ENCODE results near the gene NFAM1.

The NFAM1 gene, protein sequence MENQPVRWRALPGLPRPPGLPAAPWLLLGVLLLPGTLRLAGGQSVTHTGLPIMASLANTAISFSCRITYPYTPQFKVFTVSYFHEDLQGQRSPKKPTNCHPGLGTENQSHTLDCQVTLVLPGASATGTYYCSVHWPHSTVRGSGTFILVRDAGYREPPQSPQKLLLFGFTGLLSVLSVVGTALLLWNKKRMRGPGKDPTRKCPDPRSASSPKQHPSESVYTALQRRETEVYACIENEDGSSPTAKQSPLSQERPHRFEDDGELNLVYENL

DNA sequence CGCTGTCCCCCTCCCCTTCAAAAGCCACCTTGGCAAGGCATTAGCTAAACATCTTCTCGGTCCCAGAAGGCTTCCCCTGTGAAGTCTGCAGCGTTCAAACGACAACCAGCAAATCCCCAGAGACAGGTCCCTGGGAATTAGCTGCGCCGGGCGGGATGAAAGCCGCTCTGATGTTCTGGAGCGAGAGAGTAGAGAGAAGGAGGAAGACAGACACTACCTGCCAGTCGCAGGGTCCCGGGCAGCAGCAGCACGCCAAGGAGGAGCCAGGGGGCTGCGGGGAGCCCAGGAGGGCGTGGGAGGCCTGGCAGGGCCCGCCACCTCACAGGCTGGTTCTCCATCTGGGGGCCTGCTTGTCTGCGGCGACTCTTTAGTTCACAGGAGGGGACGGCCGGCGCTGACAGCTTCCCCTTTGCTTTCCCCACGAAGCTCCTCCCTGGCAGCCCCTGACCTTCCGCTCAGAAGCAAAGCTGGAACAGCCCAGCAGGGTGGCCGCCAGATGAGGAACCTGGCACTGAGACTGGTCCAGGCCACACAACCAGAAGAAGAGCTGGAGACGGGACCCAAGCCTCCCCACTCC is at the start of gene NFAM1:
Gene NFAM1 (minus strand): TSS at position 384 of the 577 bp plus-strand sequence. CDS start 46 bp downstream, at position 338.
- DNase-seq, result no peak

DNA sequence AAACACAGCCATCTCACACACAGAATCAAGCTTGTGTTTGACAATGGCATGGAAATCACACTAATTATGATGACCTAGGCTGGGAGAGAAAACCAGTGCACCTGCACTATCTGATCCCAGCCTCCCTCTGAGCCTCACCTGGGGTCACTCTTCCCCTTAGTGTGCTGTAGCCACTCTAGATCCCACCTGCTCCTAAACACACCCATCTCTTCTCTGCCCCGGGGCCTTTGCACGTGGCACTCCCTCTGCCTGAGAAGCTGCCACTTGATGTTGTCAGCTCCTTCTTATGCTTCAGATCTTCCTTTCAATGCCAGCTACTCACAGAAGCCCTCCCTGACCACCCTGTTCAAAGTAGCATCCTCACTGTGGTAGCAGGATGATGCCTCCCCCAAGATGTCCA is 42.9 kb upstream of the NFAM1 start:
- no peak for DNase-seq

DNA sequence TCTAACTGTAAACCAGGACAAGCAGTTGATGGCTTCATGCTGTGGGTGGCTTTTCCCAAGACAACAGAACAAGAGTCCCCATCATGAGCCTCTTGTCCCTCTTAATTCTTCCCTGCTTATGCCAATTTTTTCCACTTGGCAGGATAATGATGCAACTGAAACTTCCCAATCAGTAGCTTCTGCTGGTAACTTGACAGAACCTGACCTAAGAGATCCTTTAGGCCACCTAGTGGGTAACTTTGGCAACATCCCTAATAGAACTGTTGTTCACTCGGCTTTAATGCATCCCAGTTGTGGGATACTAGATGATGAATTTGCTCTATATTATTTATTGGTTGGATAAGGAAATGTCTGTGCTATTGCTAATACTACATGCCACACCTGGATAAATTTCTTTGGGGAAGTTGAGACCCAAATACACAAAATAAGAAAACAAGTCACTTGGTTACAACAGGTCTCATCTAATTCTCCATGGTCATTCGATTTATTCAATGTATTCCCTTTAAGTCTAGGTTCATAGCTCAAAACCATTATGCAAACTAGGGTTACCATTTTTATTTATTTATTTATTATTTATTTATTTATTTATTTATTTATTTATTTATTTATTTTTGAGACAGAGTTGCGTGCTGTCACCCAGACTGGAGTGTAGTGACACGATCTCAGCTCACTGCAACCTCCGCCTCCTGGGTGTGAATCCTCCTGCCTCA is 41.4 kb upstream of the NFAM1 start:
- DNase-seq, result peak; percentile 65

DNA sequence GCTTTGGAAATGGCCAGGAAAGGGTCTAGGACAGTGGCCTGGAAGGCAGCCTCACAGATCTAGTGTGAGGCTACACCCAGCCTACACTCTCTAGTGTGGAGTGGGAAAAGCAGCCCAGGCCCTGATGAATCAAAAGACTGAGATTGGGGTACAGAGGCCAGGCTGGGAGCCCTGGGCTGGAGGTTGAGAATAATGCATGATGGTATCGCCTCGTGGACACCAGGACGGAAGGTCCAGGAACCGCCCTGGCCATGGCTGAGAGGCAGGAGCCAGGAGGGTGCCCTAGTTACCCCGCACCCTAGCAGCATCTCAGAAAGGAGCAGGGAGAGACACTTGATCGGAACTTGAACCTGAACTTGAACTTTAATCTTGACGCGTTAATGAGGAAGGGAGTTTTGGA is 40.5 kb upstream of the NFAM1 start:
- no peak for DNase-seq

DNA sequence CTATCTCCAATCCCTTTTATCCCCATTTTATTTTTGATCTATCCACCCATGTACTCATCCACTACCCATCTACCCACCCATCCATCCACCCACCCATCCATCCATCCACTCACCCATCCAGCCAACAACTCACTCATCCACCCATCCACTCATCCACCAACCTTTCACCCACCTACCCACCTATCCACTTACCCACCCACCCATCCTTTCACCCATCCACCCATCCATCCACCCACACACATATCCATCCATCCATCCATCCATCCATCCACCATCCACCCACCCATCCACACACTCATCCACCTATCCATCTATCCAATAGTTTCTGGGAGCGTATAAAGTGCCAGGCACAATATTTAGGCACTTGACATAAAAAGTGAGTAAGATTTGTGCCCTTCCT is 39.2 kb upstream of the NFAM1 start:
- DNase-seq, result no peak

DNA sequence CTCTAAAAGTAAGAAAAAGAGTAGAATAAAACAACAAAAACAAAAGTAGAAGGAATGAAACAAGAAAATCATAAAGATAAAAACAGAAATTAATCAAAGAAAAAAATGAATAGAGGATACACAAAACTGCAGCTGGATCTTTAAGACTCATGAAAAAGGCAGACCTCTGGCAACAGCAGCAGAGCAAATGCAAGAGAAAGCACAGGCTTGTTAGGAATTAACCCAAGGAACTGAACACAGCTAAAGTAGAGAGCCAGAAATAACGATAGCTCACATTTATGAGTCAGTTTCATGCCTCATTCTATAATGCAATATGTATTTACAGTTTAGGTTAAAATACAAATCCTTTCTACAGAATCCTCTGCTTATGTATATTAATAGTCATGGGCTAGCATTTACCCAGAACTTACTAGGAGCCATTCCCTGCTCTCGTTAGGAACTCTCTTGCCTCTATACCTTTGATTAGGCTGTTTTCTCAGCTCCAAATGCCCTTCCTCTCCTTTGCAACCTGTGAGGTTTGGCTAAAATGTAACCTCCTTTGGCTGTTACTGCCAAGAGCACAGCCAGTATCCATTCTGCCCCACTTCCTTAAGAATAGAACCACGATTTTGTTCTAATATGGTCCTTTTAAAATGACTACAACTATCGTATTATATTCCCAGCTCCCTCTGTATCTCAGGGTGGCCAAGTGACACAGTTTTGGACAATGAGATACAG is 38.3 kb upstream of the NFAM1 start:
- no peak for DNase-seq

DNA sequence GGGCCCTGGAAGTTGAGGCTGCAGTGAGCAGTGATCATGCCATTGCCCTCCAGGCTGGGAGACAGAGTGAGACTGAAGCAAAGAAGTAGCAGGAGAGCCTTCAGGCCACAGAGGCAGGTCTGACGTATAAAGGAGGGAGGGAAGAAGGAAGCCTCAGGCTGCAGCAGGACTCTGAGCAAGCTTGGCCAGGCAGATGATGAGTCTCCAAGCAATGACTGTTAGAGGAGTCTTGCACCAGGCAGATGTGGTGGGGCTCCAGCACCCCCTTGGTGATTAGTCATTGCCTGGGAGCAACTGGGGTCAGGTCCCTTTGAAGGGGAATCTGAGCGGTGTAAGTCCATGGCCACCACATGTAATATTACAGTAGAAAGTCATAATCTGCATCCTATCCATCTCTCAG is 36.6 kb upstream of the NFAM1 start:
- no peak for DNase-seq

DNA sequence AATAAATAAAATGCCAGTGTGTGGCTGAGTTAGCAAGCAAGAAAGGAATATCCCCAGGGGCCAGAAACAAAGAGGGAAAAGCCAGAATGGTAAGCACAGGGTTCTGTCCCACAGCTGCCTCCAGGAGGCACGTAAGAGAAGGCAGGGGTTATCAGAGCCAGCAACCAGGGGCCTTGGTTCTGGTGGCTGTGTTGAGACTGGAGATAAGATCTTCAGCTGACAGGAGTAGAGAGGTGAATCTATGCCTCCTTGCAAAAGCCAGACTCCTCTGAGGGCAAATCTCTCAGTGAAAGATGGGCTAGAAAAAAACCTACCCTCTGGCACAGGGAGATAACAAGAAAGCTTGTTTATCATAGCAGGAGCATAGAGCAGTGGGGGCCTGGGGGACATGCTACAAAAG is 29.8 kb upstream of the NFAM1 start:
- peak; percentile 65 for DNase-seq

DNA sequence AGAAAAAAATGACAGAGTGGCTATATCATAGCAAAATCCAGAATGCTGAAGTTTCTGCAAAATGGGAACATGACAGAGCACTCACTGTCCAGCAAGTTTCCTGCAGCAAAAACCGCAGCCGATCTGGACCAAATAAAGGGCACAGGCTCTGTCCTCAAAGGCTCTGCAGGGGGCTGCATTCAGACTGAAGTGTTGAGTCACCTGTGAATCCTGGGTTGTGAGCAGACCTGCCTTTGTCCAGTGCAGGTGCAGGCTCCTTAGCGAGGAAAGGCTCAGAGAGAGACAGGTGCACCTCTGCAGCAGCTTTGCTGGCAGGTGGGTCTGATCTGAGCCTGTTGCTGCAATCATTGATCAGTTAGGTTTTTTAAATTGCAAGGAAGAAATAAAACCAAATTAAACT is 29.3 kb upstream of the NFAM1 start:
- DNase-seq, result peak; percentile 85

DNA sequence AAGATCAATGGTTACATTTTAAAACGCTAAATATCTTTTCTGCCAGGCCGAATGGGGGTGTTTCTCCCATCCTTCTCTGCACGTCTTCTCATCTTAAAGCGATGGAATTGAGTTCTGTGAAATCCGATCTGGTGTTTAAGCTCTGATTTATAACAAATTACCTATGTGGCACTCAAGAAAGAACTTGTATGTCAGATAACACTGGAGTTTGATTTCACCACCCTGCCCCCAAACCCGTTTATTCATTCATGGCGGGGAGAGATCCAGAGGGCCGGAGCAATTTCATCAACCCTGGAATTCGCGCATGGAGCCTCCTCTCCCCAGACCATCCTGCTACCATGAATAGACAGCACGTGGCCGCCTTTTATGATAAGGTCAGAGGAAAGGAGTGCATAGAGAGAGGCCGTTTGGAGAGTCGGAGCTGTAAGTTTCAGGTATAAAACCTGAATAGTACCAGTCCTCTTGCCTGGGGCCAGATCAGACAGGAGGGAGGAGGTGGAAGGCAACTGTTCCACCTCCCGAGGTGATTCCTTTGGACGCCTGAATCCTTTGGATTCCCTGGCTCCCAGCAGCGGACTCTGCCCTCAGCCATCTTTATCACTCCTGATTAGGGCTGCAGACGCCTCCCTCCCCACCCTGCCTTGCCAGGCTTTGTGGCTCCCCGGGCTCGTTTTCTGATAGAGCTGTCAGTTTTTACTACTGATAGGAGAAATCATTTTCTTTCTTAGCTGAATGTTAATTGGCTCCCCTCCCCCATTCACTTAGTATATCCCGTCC is 27.3 kb upstream of the NFAM1 start:
- DNase-seq, result no peak

DNA sequence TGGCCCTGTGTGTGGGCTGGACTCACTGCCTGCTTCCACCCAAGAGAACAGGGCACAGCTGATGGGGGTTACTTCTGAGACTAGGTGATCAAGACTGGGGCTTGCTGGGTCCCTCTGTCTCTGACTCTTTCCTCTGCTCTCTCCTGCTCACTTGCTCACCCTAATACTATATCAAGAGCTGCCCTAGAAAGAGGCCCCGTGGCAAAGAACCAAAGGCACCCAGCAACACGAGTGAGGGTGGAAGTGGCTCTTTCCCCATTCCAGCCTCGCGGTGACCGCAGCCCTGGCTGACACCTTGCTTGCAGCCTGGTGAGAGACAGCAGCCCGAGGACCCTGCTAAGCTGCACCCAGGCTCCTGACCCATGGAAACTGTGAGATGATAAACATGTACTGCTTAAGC is 20.7 kb upstream of the NFAM1 start:
- DNase-seq, result no peak

DNA sequence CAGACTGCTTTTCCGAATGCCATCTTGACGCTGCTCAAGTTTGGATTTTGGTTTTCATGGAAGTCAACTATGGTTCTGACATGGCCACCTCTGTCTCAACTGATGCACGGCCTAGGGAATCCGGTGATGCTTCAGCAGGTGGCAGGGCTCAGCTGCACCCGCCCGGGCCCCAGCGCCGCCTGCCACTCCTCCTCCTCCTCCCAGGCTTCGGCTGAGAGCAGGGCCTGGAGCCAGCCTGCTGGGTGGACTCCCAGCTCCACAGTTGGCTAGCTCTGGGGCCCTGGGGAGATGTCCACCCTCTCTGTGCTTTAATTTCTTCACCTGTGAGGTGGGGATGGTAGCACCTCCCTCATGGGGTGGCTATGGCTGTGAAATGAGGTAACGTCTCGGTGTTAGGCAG is 20.3 kb upstream of the NFAM1 start:
- DNase-seq, result no peak

DNA sequence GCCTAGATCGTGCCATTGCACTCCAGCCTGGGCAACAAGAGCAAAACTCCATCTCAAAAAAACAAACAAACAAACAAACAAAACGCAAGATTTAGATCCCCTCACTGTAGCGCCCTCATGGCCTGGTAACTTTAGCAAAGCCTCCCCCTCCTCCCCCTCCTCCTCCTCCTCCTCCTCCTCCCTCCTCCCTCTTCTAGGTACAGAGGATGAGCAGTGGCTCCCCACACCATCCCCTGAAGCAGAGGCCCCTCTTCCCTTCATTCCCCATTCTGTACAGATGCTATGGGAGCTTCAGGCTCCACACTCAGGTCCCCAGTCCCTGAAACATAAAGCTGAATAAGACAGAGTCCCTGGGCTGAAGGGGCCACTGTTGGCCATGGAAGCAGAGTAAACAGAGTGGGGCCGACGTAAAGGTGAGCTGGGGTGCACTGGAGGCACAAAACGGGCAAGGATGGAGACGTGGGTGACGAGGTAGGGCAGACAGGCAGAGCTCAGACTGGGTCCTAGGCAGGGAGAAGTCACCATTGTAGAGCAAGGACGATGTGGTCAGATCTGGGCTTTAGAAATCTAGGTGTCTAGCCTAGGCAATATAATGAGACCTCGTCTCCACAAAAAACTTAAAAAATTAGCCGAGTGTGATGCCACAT is 19.4 kb upstream of the NFAM1 start:
- no peak for DNase-seq

DNA sequence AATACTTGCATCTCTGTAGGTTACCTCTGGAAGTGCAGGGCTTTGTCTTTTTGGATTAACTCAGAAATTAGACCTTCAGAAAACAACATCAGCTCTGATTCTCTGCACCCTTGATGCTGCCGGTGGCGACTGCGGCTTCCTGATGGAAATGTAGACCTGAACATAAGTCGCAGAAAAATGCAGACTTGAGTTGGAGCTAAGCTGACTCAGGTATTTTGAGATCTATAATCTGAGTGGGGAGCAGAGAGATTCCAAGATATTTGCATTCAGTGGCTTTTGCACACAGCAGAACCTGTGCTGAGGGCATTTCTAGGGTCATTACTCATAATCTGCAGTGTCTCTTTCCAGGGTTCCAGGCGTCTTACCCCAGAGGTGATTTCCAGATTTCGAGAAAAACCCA is 18.7 kb upstream of the NFAM1 start:
- no peak for DNase-seq

DNA sequence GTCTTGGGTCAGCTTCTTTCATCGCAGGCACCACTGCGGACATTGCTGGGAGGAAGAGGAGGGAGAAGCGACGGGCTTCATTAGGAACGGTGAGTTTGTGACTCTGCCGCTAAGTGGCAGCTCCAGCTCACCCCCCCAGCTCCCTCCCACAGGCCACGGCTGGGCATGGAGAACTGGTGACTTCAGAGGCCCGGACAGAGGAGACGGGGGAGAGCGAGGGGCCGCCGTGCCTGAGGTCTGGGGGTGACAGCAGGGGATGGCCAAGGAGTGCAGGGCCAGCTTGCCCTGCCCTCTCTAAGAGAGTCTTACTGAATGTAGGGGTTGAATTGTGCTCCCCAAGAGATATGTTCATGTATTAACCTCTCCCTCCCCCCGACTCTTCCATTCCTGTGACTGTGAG is 13.9 kb upstream of the NFAM1 start:
- DNase-seq, result no peak

DNA sequence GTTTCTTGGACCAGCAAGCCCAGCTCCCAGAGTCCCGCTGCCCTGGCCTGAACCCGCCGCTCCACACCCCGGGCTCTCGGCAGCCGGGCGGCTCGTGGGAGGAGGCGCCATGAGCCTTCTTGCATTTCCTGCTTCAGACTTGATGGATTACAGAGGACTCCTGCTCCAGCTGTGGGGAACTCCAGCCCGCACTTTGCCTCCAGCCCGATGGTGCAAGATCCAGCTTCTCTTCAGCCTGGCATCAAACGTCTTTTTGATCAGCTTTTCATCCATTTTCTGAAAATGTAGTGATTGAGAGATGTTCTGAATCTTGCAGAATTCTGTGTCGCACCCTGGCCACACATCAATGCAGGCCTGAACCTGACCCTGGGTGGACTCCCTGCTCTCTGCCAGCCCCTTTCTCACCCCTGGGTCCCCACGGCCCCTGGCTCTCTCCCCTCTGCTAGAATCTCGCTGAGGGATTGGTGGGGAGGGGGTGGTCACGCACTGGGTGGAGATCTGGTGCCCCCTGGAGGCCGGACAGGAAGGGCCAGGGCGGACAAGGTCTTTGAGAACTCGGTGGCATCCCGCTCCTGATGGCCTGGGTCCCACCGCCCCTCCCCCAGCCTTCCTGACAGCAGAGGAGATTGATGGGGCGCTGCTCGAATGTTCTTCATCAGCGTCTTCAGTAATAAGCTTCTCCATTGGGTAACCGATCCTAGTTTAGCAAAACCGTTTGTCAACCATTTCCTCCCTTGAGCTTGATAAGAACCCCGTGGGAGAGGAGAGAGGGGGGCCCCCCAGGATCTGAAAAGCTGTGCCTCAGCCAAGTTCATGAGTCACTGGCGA is 12.1 kb upstream of the NFAM1 start:
- peak; percentile 82 for DNase-seq

DNA sequence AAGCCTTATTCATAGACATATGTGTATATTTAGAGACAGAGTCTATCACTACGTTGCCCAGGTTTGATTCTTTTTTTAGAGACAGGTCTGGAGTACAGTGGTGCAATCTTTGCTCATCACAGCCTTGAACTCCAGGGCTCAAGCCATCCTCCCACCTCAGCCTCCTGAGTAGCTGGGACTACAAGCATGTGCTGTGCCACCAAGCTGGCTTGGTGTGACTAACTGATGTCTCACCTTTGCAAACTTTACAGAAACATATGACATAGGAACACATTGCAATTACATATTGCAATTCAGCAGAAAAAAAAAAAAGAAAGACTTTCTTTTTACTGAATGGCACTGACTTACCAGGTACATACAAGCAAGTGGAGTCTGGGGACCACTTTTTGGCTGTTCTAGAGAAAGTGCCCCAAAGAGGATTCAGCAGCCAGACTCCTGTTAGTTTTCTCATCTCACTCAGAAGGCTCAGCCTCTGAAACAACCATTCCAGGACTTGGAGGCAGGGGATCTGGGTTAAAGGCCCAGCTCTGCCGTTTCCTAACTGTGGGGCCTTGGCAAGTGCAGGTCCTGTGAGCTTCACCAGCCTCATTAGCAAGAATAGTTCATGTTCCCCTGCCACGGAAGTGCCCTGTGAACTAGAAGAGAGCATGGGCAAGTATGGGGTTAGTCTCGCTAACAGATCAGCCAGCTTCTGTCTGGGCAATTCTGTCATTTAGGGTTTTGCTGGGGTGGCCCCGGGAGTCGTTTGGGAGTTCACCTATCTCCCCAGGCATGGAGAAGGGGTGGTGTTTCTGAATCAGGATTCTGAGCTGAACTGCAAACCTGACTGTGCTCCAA is 11.3 kb upstream of the NFAM1 start:
- no peak for DNase-seq

DNA sequence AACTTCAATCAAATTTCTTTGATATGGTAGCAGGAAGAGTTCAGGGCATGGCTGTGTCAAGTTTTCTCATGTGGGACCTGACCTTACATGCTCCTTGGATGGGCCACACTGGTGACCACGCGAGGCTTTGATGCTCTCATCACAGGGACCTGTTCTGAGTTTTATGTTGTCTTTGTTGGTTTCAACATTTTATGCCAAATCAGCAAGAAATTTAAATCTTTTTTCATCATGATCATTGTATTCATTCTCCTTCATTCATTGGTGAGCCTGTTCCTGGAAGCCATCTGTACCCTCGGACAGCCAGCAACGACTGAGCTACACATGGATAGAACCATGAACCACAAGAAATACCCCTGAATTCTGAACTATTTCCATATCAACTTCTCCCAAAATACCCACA is 10.5 kb upstream of the NFAM1 start:
- no peak for DNase-seq

DNA sequence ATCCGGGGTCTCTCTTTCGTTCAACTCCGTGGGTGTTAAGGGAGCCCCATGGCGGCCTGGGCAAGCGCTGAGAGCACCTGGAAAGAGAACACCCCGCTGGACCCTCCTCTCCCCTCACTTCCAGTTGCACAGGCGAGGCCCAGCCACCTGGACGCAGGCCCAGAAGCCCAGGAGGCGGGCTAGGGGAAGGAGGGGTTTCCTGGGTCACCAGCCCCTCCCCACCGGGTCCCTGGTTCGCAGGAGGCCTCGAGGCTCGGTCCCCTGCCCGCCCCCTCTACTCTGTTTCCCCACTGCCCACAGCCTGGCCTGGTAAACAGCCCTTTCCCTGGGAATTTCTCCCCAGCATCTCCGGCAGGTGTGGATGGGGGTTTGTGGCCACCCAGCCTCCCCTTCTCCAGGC is 8.5 kb upstream of the NFAM1 start:
- DNase-seq, result no peak

DNA sequence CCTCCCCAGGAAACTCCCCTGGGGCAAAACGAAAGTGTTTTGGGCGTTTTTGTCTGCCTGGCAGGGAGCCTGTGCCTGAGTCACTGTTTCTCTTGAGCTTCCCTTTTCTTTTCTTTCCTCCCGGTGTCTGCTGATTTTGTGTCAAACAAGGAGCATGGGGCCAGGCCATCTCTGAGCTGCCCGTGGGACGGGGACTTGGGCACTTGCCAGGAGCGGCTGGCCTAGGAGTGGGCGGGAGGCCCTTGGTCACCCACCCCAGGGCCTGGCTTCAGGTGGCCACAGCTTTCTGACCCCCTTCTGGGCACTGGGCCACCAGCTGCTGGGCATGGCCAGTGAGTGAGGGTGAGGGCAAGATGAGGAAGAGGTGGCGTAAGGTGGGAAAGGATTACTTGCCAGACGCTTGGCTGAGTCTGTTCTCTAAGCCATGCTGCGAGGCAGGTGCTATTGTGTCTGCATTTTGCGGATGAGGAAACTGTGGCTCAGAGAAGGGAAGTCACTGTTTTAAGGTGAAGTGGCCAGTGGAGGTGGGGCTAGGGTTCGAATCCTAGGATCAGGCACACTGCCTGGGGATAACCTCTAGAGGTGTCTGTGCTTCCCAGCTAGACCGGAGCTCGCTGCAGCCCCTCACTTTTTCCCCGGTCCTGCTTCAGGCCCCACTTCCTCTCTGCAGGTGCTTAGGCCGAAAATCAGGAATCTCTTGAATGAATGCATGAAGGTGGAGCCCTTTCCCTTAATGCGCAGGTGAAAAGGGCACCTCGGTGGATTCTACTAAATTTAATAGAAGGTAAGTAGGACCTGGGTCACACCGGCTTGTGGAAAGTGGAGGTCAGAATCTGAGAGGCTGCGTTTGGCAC is 7.8 kb upstream of the NFAM1 start:
- DNase-seq, result no peak

Measured in NCI-H1105 treated with DMSO at 0.1 percent for 48 hours (cell line).